ENCODE data around the gene ATP2C2. TPM values are rescaled to one million over a fixed set of nuclear protein-coding genes. Genes with fewer than 3 reads are reported as not detected.
"Not testable (repeated sequence)": the region's sequence is repeated elsewhere in the genome, so short reads cannot be mapped to it uniquely, and the experiment has no call there.

Gene ATP2C2
- total and polyA plus RNA-seq, 7 donors: 2.5 to 60.7 (median 7.2) TPM; not detected in 2

GRCh38 chr16:84334058-84334457 lies 34.3 kb upstream of the ATP2C2 start:
- TF ChIP-seq EP300 (IDR thresholded peaks at IDR 0.05) (no peak), POLR2AphosphoS5 (IDR thresholded peaks at IDR 0.05) (no peak), POLR2A (IDR thresholded peaks at IDR 0.05) (no peak), CTCF (IDR thresholded peaks at IDR 0.05) (no peak)
- H3K36me3 ChIP-seq: peaks cover 0 to 46% (median 15%) of the 10 kb centered on the region in 4 donors
- peak overlapping the region in 1 of 4 donors; percentile 48 for H3K27ac ChIP-seq
- H3K4me3 ChIP-seq: no peak overlapping the region
- no peaks in the 10 kb centered on the region for H3K4me1 ChIP-seq
- intact Hi-C loops (cut with DNase I): no loop called here
- H3K27me3 ChIP-seq: no peaks in the 10 kb centered on the region
- H3K9me3 ChIP-seq: peaks cover 6 to 13% (median 6%) of the 10 kb centered on the region in 4 donors
- 45 to 73% methylated on average over 3 of the region's 3 CpGs for WGBS, 2 donors
- no peak for DNase-seq

- TF ChIP-seq POLR2AphosphoS5 (IDR thresholded peaks at IDR 0.05): no peak
- no peak for TF ChIP-seq POLR2A (IDR thresholded peaks at IDR 0.05)
- TF ChIP-seq CTCF (IDR thresholded peaks at IDR 0.05): no peak
- TF ChIP-seq EP300 (IDR thresholded peaks at IDR 0.05): no peak
- DNase-seq: no peak
- intact Hi-C loops (cut with DNase I): no loop called here
- WGBS, 2 donors: 85 to 90% methylated on average over 1 of the region's 1 CpG
- Histone ChIP-seq H3K9me3 (peaks cover 6 to 13% (median 6%) of the 10 kb centered on the region in 4 donors), H3K4me3 (no peak overlapping the region), H3K36me3 (peaks cover 0 to 42% (median 11%) of the 10 kb centered on the region in 4 donors), H3K27me3 (no peaks in the 10 kb centered on the region), H3K4me1 (no peaks in the 10 kb centered on the region), H3K27ac (no peak overlapping the region)
Measured at GRCh38 chr16:84334482-84334881, 33.9 kb upstream of the ATP2C2 start.

- peaks cover 0 to 16% (median 5%) of the 10 kb centered on the region in 4 donors for H3K36me3 ChIP-seq
- DNase-seq; H3K27ac ChIP-seq; H3K27me3 ChIP-seq; H3K4me3 ChIP-seq; H3K4me1 ChIP-seq; intact Hi-C loops (cut with DNase I): not testable (repeated sequence)
- H3K9me3 ChIP-seq: peaks cover 6 to 13% (median 6%) of the 10 kb centered on the region in 4 donors
Measured at GRCh38 chr16:84337236-84337635, 31.1 kb upstream of the ATP2C2 start.

GRCh38 chr16:84339311-84339710 lies 29.0 kb upstream of the ATP2C2 start:
- Histone ChIP-seq H3K4me3 (no peak overlapping the region), H3K27ac (no peak overlapping the region), H3K9me3 (peaks cover 6 to 13% (median 6%) of the 10 kb centered on the region in 4 donors), H3K36me3 (peaks cover 0 to under 1% (median 0%) of the 10 kb centered on the region in 4 donors), H3K4me1 (no peaks in the 10 kb centered on the region), H3K27me3 (no peaks in the 10 kb centered on the region)
- no peak for TF ChIP-seq CTCF (IDR thresholded peaks at IDR 0.05)
- intact Hi-C loops (cut with DNase I): no loop called here
- DNase-seq: no peak
- 57 to 62% methylated on average over 5 of the region's 5 CpGs for WGBS, 2 donors

GRCh38 chr16:84339766-84340165 lies 28.6 kb upstream of the ATP2C2 start:
- DNase-seq: no peak
- intact Hi-C loops (cut with DNase I): no loop called here
- no peaks in the 10 kb centered on the region for H3K36me3 ChIP-seq
- no peak overlapping the region for H3K4me3 ChIP-seq
- H3K27me3 ChIP-seq: no peaks in the 10 kb centered on the region
- TF ChIP-seq POLR2AphosphoS5 (IDR thresholded peaks at IDR 0.05) (no peak), POLR2A (IDR thresholded peaks at IDR 0.05) (no peak), CTCF (IDR thresholded peaks at IDR 0.05) (no peak), EP300 (IDR thresholded peaks at IDR 0.05) (no peak)
- H3K9me3 ChIP-seq: peaks cover 6 to 13% (median 6%) of the 10 kb centered on the region in 4 donors
- WGBS, 2 donors: 81 to 82% methylated on average over 9 of the region's 9 CpGs
- no peaks in the 10 kb centered on the region for H3K4me1 ChIP-seq
- H3K27ac ChIP-seq: no peak overlapping the region
